Gastrocnemius medialis (tissue), 4 donors: ENCODE results near the gene RASGRP4. TPM values are rescaled to one million over a fixed set of nuclear protein-coding genes. Genes with fewer than 3 reads are reported as not detected.

Experiments
- ATAC-seq, 2 donors: fragments of 150-250 bp; one replicate each; pipeline ENCODE4 v1.9.1; 2016
- DNase-seq, 2 donors: peaks; one replicate each; pipeline ENCODE4 v3.0.0-alpha.2; 2019
- H3K27ac ChIP-seq, 4 donors: fragments of 200-600 bp; sonication (generic); 1 replicate in 1 of 4; 2 replicates in 3 of 4; pipeline ENCODE4 v1.5.1; 2016 to 2018; ENCODE audit warnings: mild to moderate bottlenecking in 2 of 4, moderate library complexity in 1 of 4
- H3K27me3 ChIP-seq, 3 donors: fragments of 200-600 bp; sonication (generic) in 2 of 3; 1 replicate in 1 of 3; 2 replicates in 2 of 3; pipeline versions ENCODE4 v1.5.1 to v1.6.0; 2016 to 2019; ENCODE audit warnings: mild to moderate bottlenecking in 1 of 3, moderate library complexity in 1 of 3
- H3K36me3 ChIP-seq, 2 donors: fragments of 200-600 bp; sonication (generic) in 1 of 2; one replicate each; pipeline ENCODE4 v1.5.1; 2017 to 2018
- H3K4me1 ChIP-seq, 2 donors: fragments of 200-600 bp; sonication (generic) in 1 of 2; one replicate each; pipeline ENCODE4 v1.5.1; 2016 to 2017; ENCODE audit warnings: mild to moderate bottlenecking in 2 of 2
- H3K4me3 ChIP-seq, 4 donors: fragments of 200-600 bp; sonication (generic) in 3 of 4; 1 replicate in 1 of 4; 2 replicates in 3 of 4; pipeline ENCODE4 v1.5.1; 2016 to 2019; ENCODE audit warnings: mild to moderate bottlenecking in 2 of 4
- H3K9me3 ChIP-seq, 3 donors: fragments of 200-600 bp; sonication (generic) in 2 of 3; 1 replicate in 1 of 3; 2 replicates in 2 of 3; pipeline ENCODE4 v1.5.1; 2016 to 2019
- POLR2A ChIP-seq, 2 donors: fragments of 450-650 bp; IDR thresholded peaks; one replicate each; pipeline ENCODE4 v1.6.1; 2017; ENCODE audit warnings: antibody characterized with exemption in 2 of 2, mild to moderate bottlenecking in 2 of 2, moderate library complexity in 2 of 2
- in situ Hi-C, 4 donors: fragments of 200-750 bp; cut with MboI; loops; one replicate each; pipeline versions ENCODE4 v1.15.0 to v1.8.0; 2017; ENCODE audit warnings: low sequenced_read_pairs in 4 of 4
- intact Hi-C: fragments of 100-400 bp; cut with DNase I; formaldehyde crosslinking; loops from one replicate; pipeline ENCODE4 v1.15.1; 2023; ENCODE audit warnings: low total_unique reads
- total RNA-seq, 4 donors: library from RNA; depleted of rRNA; stranded (reverse); fragments of >200 nt; gene quantifications; one replicate each; pipeline versions ENCODE4 v1.1.0 to v1.2.3, GENCODE V29; 2016
- TF ChIP-seq, protein P1 (sequence below), 5 experiments: fragments of 450-650 bp in 3 of 5; fragments of 200-600 bp in 2 of 5; sonication (generic) in 2 of 5; IDR thresholded peaks in 4 of 5; conservative IDR thresholded peaks in 1 of 5; 1 replicate in 4 of 5; 2 replicates in 1 of 5; pipeline ENCODE4 v1.5.1; 2016 to 2019; ENCODE audit warnings: antibody characterized with exemption in 5 of 5, mild to moderate bottlenecking in 3 of 5, moderate library complexity in 3 of 5

The RASGRP4 gene
- total RNA-seq, 4 donors from 2014 or later, result 0.61 to 2.2 (median 0.94) TPM

GRCh38 chr19:38359242-38360021 lies 66.6 kb downstream of the RASGRP4 start:
- no peaks in the 10 kb centered on the region for H3K9me3 ChIP-seq
- intact Hi-C loops (no loop called here), in situ Hi-C loops (no loop called here)
- DNase-seq, result no peak
- no peak overlapping the region for H3K4me3 ChIP-seq
- H3K36me3 ChIP-seq, result no peaks in the 10 kb centered on the region
- ATAC-seq, result no peak
- H3K4me1 ChIP-seq, result peaks cover 5 to 14% of the 10 kb centered on the region in 2 donors
- TF ChIP-seq, protein P1, sequence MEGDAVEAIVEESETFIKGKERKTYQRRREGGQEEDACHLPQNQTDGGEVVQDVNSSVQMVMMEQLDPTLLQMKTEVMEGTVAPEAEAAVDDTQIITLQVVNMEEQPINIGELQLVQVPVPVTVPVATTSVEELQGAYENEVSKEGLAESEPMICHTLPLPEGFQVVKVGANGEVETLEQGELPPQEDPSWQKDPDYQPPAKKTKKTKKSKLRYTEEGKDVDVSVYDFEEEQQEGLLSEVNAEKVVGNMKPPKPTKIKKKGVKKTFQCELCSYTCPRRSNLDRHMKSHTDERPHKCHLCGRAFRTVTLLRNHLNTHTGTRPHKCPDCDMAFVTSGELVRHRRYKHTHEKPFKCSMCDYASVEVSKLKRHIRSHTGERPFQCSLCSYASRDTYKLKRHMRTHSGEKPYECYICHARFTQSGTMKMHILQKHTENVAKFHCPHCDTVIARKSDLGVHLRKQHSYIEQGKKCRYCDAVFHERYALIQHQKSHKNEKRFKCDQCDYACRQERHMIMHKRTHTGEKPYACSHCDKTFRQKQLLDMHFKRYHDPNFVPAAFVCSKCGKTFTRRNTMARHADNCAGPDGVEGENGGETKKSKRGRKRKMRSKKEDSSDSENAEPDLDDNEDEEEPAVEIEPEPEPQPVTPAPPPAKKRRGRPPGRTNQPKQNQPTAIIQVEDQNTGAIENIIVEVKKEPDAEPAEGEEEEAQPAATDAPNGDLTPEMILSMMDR (IDR thresholded peaks at IDR 0.05 in 4 of 5, conservative IDR thresholded peaks at IDR 0.05 in 1 of 5), result no peak
- TF ChIP-seq POLR2A (IDR thresholded peaks at IDR 0.05), result no peak
- peaks cover 21 to 34% (median 25%) of the 10 kb centered on the region in 3 donors for H3K27me3 ChIP-seq
- H3K27ac ChIP-seq, result no peak overlapping the region

Other genes starting within 250 kb of the RASGRP4 start
- not detected for gene DPF1, start 202.0 kb downstream of the RASGRP4 start, total RNA-seq
- 10 to 100 TPM in 1 of 4 donors, 1 to 10 TPM in 3; 1.3 to 48.8 (median 7.1) TPM for gene PPP1R14A, start 169.8 kb downstream of the RASGRP4 start, total RNA-seq
- gene SPINT2, start 161.6 kb downstream of the RASGRP4 start, total RNA-seq, result 1 to 10 TPM in 3 of 4 donors, under 1 TPM in 1; 0.26 to 4.0 (median 1.6) TPM
- 1 to 10 TPM in 2 of 4 donors, not detected in 2; 5.8 to 7.0 TPM for gene C19orf33, start 122.0 kb downstream of the RASGRP4 start, total RNA-seq
- 10 to 100 TPM; 28.3 to 39.5 (median 31.9) TPM for gene YIF1B, start 110.3 kb downstream of the RASGRP4 start, total RNA-seq
- under 1 TPM; 0.15 to 0.90 (median 0.41) TPM for gene KCNK6, start 106.4 kb downstream of the RASGRP4 start, total RNA-seq
- 1 to 10 TPM in 3 of 4 donors, under 1 TPM in 1; 0.72 to 4.9 (median 1.7) TPM for gene CATSPERG, start 90.4 kb downstream of the RASGRP4 start, total RNA-seq
- gene PSMD8, start 51.6 kb downstream of the RASGRP4 start, total RNA-seq, result 1,000 to 10,000 TPM in 3 of 4 donors, 100 to 1,000 TPM in 1; 819 to 1,400 (median 1,309) TPM
- under 1 TPM in 1 of 4 donors, not detected in 3; 0.13 TPM for gene GGN, start 38.2 kb downstream of the RASGRP4 start, total RNA-seq
- gene SPRED3, start 37.5 kb downstream of the RASGRP4 start, total RNA-seq, result 1 to 10 TPM in 1 of 4 donors, under 1 TPM in 3; 0.05 to 2.6 (median 0.15) TPM
- gene FAM98C, start 23.1 kb downstream of the RASGRP4 start, total RNA-seq, result 10 to 100 TPM in 1 of 4 donors, 1 to 10 TPM in 3; 1.9 to 17.4 (median 3.3) TPM
- gene RYR1, start 7.5 kb upstream of the RASGRP4 start, total RNA-seq, result 100 to 1,000 TPM; 607 to 831 (median 724) TPM
- gene MAP4K1, start 191.7 kb upstream of the RASGRP4 start, total RNA-seq, result under 1 TPM in 3 of 4 donors, not detected in 1; 0.31 to 0.97 (median 0.78) TPM
- gene EIF3K, start 193.0 kb upstream of the RASGRP4 start, total RNA-seq, result 100 to 1,000 TPM; 619 to 975 (median 681) TPM
- gene ACTN4, start 221.4 kb upstream of the RASGRP4 start, total RNA-seq, result 10 to 100 TPM; 32.0 to 85.3 (median 63.9) TPM